ENCODE measurements around the gene SMARCD1.

- TF ChIP-seq POLR2AphosphoS5 (IDR thresholded peaks at IDR 0.05; ENCODE audit: low read depth, low read length), result no peak
- no peak for TF ChIP-seq POLR2A (IDR thresholded peaks at IDR 0.05; ENCODE audit: low read depth, low read length)
- TF ChIP-seq TAF1 (IDR thresholded peaks at IDR 0.05; ENCODE audit: low read depth, low read length), result no peak
- TF ChIP-seq POU2F2 (IDR thresholded peaks at IDR 0.05; ENCODE audit: low read depth, low read length), result no peak
- TF ChIP-seq SPI1 (IDR thresholded peaks at IDR 0.05; ENCODE audit: low read depth, low read length), result no peak
These were observed 22.2 kb upstream of the SMARCD1 start for GRCh38 chr12:50062728-50063460.
